ENCODE data around the gene MEIS2.

MEIS2 gene

GRCh38 chr15:37093480-37094332 lies 6.6 kb downstream of the MEIS2 start:
- no peak for DNase-seq
- Histone ChIP-seq H3K4me3 (ENCODE audit: insufficient read depth, low read depth, low read length, poor library complexity, severe bottlenecking) (no peak overlapping the region), H3K27ac (ENCODE audit: insufficient read depth, low read length, poor library complexity, severe bottlenecking) (no peak overlapping the region), H3K27me3 (replicated peaks; ENCODE audit: control insufficient read depth, insufficient read depth, low read length, poor library complexity, severe bottlenecking) (peaks cover 39% of the 10 kb centered on the region), H3K4me1 (ENCODE audit: control insufficient read depth, insufficient read depth, low read length, poor library complexity, severe bottlenecking) (peaks cover 9% of the 10 kb centered on the region), H3K9me3 (ENCODE audit: control insufficient read depth, low read length) (no peaks in the 10 kb centered on the region), H3K36me3 (ENCODE audit: control insufficient read depth, insufficient read depth, low read length) (no peaks in the 10 kb centered on the region)

GRCh38 chr15:37090543-37091175 lies 9.7 kb downstream of the MEIS2 start:
- no peaks in the 10 kb centered on the region for H3K36me3 ChIP-seq (ENCODE audit: control insufficient read depth, insufficient read depth, low read length)
- no peak overlapping the region for H3K4me3 ChIP-seq (ENCODE audit: insufficient read depth, low read depth, low read length, poor library complexity, severe bottlenecking)
- no peak for DNase-seq
- peaks cover 12% of the 10 kb centered on the region for H3K27me3 ChIP-seq (replicated peaks; ENCODE audit: control insufficient read depth, insufficient read depth, low read length, poor library complexity, severe bottlenecking)
- no peak overlapping the region for H3K27ac ChIP-seq (ENCODE audit: insufficient read depth, low read length, poor library complexity, severe bottlenecking)
- no peaks in the 10 kb centered on the region for H3K9me3 ChIP-seq (ENCODE audit: control insufficient read depth, low read length)
- no peaks in the 10 kb centered on the region for H3K4me1 ChIP-seq (ENCODE audit: control insufficient read depth, insufficient read depth, low read length, poor library complexity, severe bottlenecking)

- no peaks in the 10 kb centered on the region for H3K9me3 ChIP-seq (ENCODE audit: control insufficient read depth, low read length)
- no peak for DNase-seq
- H3K4me1 ChIP-seq (ENCODE audit: control insufficient read depth, insufficient read depth, low read length, poor library complexity, severe bottlenecking), result no peaks in the 10 kb centered on the region
- no peaks in the 10 kb centered on the region for H3K36me3 ChIP-seq (ENCODE audit: control insufficient read depth, insufficient read depth, low read length)
- no peak overlapping the region for H3K4me3 ChIP-seq (ENCODE audit: insufficient read depth, low read depth, low read length, poor library complexity, severe bottlenecking)
- peaks cover 4% of the 10 kb centered on the region for H3K27me3 ChIP-seq (replicated peaks; ENCODE audit: control insufficient read depth, insufficient read depth, low read length, poor library complexity, severe bottlenecking)
- H3K27ac ChIP-seq (ENCODE audit: insufficient read depth, low read length, poor library complexity, severe bottlenecking), result no peak overlapping the region
These were observed 11.9 kb downstream of the MEIS2 start for GRCh38 chr15:37088436-37088835.

- no peaks in the 10 kb centered on the region for H3K27me3 ChIP-seq (replicated peaks; ENCODE audit: control insufficient read depth, insufficient read depth, low read length, poor library complexity, severe bottlenecking)
- DNase-seq, result no peak
- no peaks in the 10 kb centered on the region for H3K9me3 ChIP-seq (ENCODE audit: control insufficient read depth, low read length)
- no peaks in the 10 kb centered on the region for H3K4me1 ChIP-seq (ENCODE audit: control insufficient read depth, insufficient read depth, low read length, poor library complexity, severe bottlenecking)
- H3K4me3 ChIP-seq (ENCODE audit: insufficient read depth, low read depth, low read length, poor library complexity, severe bottlenecking), result no peak overlapping the region
- no peaks in the 10 kb centered on the region for H3K36me3 ChIP-seq (ENCODE audit: control insufficient read depth, insufficient read depth, low read length)
- H3K27ac ChIP-seq (ENCODE audit: insufficient read depth, low read length, poor library complexity, severe bottlenecking), result no peak overlapping the region
These were observed 13.2 kb downstream of the MEIS2 start for GRCh38 chr15:37087131-37087588.

GRCh38 chr15:37086521-37086920 lies 13.8 kb downstream of the MEIS2 start:
- Histone ChIP-seq H3K36me3 (ENCODE audit: control insufficient read depth, insufficient read depth, low read length) (no peaks in the 10 kb centered on the region), H3K27me3 (replicated peaks; ENCODE audit: control insufficient read depth, insufficient read depth, low read length, poor library complexity, severe bottlenecking) (no peaks in the 10 kb centered on the region), H3K9me3 (ENCODE audit: control insufficient read depth, low read length) (no peaks in the 10 kb centered on the region), H3K4me1 (ENCODE audit: control insufficient read depth, insufficient read depth, low read length, poor library complexity, severe bottlenecking) (no peaks in the 10 kb centered on the region), H3K27ac (ENCODE audit: insufficient read depth, low read length, poor library complexity, severe bottlenecking) (no peak overlapping the region), H3K4me3 (ENCODE audit: insufficient read depth, low read depth, low read length, poor library complexity, severe bottlenecking) (no peak overlapping the region)
- DNase-seq, result no peak

- H3K4me1 ChIP-seq (ENCODE audit: control insufficient read depth, insufficient read depth, low read length, poor library complexity, severe bottlenecking), result no peaks in the 10 kb centered on the region
- no peak overlapping the region for H3K27ac ChIP-seq (ENCODE audit: insufficient read depth, low read length, poor library complexity, severe bottlenecking)
- no peaks in the 10 kb centered on the region for H3K27me3 ChIP-seq (replicated peaks; ENCODE audit: control insufficient read depth, insufficient read depth, low read length, poor library complexity, severe bottlenecking)
- no peaks in the 10 kb centered on the region for H3K36me3 ChIP-seq (ENCODE audit: control insufficient read depth, insufficient read depth, low read length)
- no peak for DNase-seq
- H3K9me3 ChIP-seq (ENCODE audit: control insufficient read depth, low read length), result no peaks in the 10 kb centered on the region
- H3K4me3 ChIP-seq (ENCODE audit: insufficient read depth, low read depth, low read length, poor library complexity, severe bottlenecking), result no peak overlapping the region
These were observed 14.2 kb downstream of the MEIS2 start for GRCh38 chr15:37086120-37086519.

GRCh38 chr15:37084602-37085001 lies 15.7 kb downstream of the MEIS2 start:
- Histone ChIP-seq H3K9me3 (ENCODE audit: control insufficient read depth, low read length) (no peaks in the 10 kb centered on the region), H3K27ac (ENCODE audit: insufficient read depth, low read length, poor library complexity, severe bottlenecking) (no peak overlapping the region), H3K4me3 (ENCODE audit: insufficient read depth, low read depth, low read length, poor library complexity, severe bottlenecking) (no peak overlapping the region), H3K36me3 (ENCODE audit: control insufficient read depth, insufficient read depth, low read length) (no peaks in the 10 kb centered on the region), H3K27me3 (replicated peaks; ENCODE audit: control insufficient read depth, insufficient read depth, low read length, poor library complexity, severe bottlenecking) (no peaks in the 10 kb centered on the region), H3K4me1 (ENCODE audit: control insufficient read depth, insufficient read depth, low read length, poor library complexity, severe bottlenecking) (no peaks in the 10 kb centered on the region)
- DNase-seq, result no peak

GRCh38 chr15:37083610-37084009 lies 16.7 kb downstream of the MEIS2 start:
- no peaks in the 10 kb centered on the region for H3K4me1 ChIP-seq (ENCODE audit: control insufficient read depth, insufficient read depth, low read length, poor library complexity, severe bottlenecking)
- H3K36me3 ChIP-seq (ENCODE audit: control insufficient read depth, insufficient read depth, low read length), result no peaks in the 10 kb centered on the region
- no peak overlapping the region for H3K27ac ChIP-seq (ENCODE audit: insufficient read depth, low read length, poor library complexity, severe bottlenecking)
- no peaks in the 10 kb centered on the region for H3K27me3 ChIP-seq (replicated peaks; ENCODE audit: control insufficient read depth, insufficient read depth, low read length, poor library complexity, severe bottlenecking)
- DNase-seq, result no peak
- H3K4me3 ChIP-seq (ENCODE audit: insufficient read depth, low read depth, low read length, poor library complexity, severe bottlenecking), result no peak overlapping the region
- H3K9me3 ChIP-seq (ENCODE audit: control insufficient read depth, low read length), result no peaks in the 10 kb centered on the region

GRCh38 chr15:37081983-37082382 lies 18.4 kb downstream of the MEIS2 start:
- H3K4me1 ChIP-seq (ENCODE audit: control insufficient read depth, insufficient read depth, low read length, poor library complexity, severe bottlenecking), result no peaks in the 10 kb centered on the region
- H3K36me3 ChIP-seq (ENCODE audit: control insufficient read depth, insufficient read depth, low read length), result no peaks in the 10 kb centered on the region
- H3K9me3 ChIP-seq (ENCODE audit: control insufficient read depth, low read length), result no peaks in the 10 kb centered on the region
- H3K27ac ChIP-seq (ENCODE audit: insufficient read depth, low read length, poor library complexity, severe bottlenecking), result no peak overlapping the region
- H3K27me3 ChIP-seq (replicated peaks; ENCODE audit: control insufficient read depth, insufficient read depth, low read length, poor library complexity, severe bottlenecking), result no peaks in the 10 kb centered on the region
- H3K4me3 ChIP-seq (ENCODE audit: insufficient read depth, low read depth, low read length, poor library complexity, severe bottlenecking), result no peak overlapping the region
- DNase-seq, result no peak

- H3K36me3 ChIP-seq (ENCODE audit: control insufficient read depth, insufficient read depth, low read length), result no peaks in the 10 kb centered on the region
- H3K9me3 ChIP-seq (ENCODE audit: control insufficient read depth, low read length), result no peaks in the 10 kb centered on the region
- no peak overlapping the region for H3K4me3 ChIP-seq (ENCODE audit: insufficient read depth, low read depth, low read length, poor library complexity, severe bottlenecking)
- H3K27me3 ChIP-seq (replicated peaks; ENCODE audit: control insufficient read depth, insufficient read depth, low read length, poor library complexity, severe bottlenecking), result no peaks in the 10 kb centered on the region
- DNase-seq, result no peak
- no peaks in the 10 kb centered on the region for H3K4me1 ChIP-seq (ENCODE audit: control insufficient read depth, insufficient read depth, low read length, poor library complexity, severe bottlenecking)
- H3K27ac ChIP-seq (ENCODE audit: insufficient read depth, low read length, poor library complexity, severe bottlenecking), result no peak overlapping the region
These were observed 20.0 kb downstream of the MEIS2 start for GRCh38 chr15:37080261-37080921.
